HG03378 (cell line): ENCODE measurements around the gene HDAC4.
"Not testable (repeated sequence)": the region's sequence is repeated elsewhere in the genome, so short reads cannot be mapped to it uniquely, and the experiment has no call there.

Experiments
- ATAC-seq: cut with Tn5 transposase; IDR thresholded peaks from one replicate; pipeline ENCODE4 v1.9.1; 2021; ENCODE audit warnings: mild to moderate bottlenecking, moderate library complexity; ENCODE audit not compliant: unreplicated experiment

HDAC4 gene

GRCh38 chr2:239180526-239181073 lies 220.2 kb downstream of the HDAC4 start:
- ATAC-seq: no peak

GRCh38 chr2:239179851-239180371 lies 220.9 kb downstream of the HDAC4 start:
- no peak for ATAC-seq

- no peak for ATAC-seq
Measured at GRCh38 chr2:239178954-239179353, 221.9 kb downstream of the HDAC4 start.

- no peak for ATAC-seq
Measured at GRCh38 chr2:239178484-239178883, 222.3 kb downstream of the HDAC4 start.

- ATAC-seq: no peak
Measured at GRCh38 chr2:239177908-239178307, 222.9 kb downstream of the HDAC4 start.

- ATAC-seq: no peak
Measured at GRCh38 chr2:239177325-239177724, 223.5 kb downstream of the HDAC4 start.

GRCh38 chr2:239176138-239176803 lies 224.5 kb downstream of the HDAC4 start:
- ATAC-seq: not testable (repeated sequence)

GRCh38 chr2:239175181-239175580 lies 225.6 kb downstream of the HDAC4 start:
- no peak for ATAC-seq

- ATAC-seq: no peak
Measured at GRCh38 chr2:239173301-239173700, 227.5 kb downstream of the HDAC4 start.

GRCh38 chr2:239171643-239172042 lies 229.2 kb downstream of the HDAC4 start:
- ATAC-seq: no peak

GRCh38 chr2:239169311-239170048 lies 231.3 kb downstream of the HDAC4 start:
- no peak for ATAC-seq

- no peak for ATAC-seq
Measured at GRCh38 chr2:239168575-239168974, 232.2 kb downstream of the HDAC4 start.

GRCh38 chr2:239167766-239168444 lies 232.9 kb downstream of the HDAC4 start:
- no peak for ATAC-seq

- ATAC-seq: no peak
Measured at GRCh38 chr2:239167011-239167673, 233.7 kb downstream of the HDAC4 start.

GRCh38 chr2:239166201-239166834 lies 234.5 kb downstream of the HDAC4 start:
- no peak for ATAC-seq

- ATAC-seq: no peak
Measured at GRCh38 chr2:239165206-239165831, 235.5 kb downstream of the HDAC4 start.

- ATAC-seq: no peak
Measured at GRCh38 chr2:239164335-239164871, 236.4 kb downstream of the HDAC4 start.

GRCh38 chr2:239163688-239164334 lies 237.0 kb downstream of the HDAC4 start:
- no peak for ATAC-seq
